Hematopoietic multipotent progenitor cell treated with erythropoietin and hydrocortisone succinate and interleukin-3 and kit ligand, for 6 days (in vitro differentiated cells): ENCODE measurements around the gene DCTN2.
A peak's percentile ranks its signal among the peaks of the same experiment; 100 is the strongest.
"Not testable (repeated sequence)": the region's sequence is repeated elsewhere in the genome, so short reads cannot be mapped to it uniquely, and the experiment has no call there.

Source experiments
- DNase-seq: peaks from one replicate; pipeline ENCODE4 v3.0.0-alpha.2; 2015

The DCTN2 gene

DNA sequence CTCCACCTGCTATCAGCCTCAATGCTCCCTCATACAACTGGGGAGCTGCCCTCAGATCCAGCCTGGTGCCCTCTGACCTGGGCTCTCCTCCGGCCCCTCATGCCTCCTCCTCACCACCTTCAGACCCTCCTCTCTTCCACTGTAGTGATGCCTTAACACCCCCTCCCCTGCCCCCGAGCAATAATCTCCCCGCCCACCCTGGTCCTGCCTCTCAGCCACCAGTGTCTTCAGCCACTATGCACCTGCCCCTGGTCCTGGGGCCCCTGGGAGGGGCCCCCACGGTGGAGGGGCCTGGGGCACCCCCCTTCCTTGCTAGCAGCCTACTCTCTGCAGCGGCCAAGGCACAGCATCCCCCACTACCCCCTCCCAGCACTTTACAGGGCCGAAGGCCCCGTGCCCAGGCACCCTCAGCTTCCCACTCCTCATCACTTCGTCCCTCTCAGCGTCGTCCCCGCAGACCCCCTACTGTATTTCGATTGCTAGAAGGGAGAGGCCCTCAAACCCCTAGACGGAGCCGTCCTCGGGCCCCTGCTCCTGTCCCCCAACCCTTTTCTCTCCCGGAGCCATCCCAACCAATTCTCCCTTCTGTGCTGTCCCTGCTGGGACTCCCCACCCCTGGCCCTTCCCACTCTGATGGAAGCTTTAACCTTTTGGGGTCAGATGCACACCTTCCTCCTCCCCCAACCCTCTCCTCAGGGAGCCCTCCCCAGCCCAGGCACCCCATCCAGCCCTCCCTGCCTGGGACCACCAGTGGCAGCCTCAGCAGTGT lies 21.2 kb downstream of the DCTN2 start:
- no peak for DNase-seq

- DNase-seq: no peak
Observed at GRCh38 chr12:57524814-57525614, 22.0 kb downstream of the DCTN2 start.

GRCh38 chr12:57523706-57524614 lies 23.0 kb downstream of the DCTN2 start:
- DNase-seq: peak; percentile 24

DNA sequence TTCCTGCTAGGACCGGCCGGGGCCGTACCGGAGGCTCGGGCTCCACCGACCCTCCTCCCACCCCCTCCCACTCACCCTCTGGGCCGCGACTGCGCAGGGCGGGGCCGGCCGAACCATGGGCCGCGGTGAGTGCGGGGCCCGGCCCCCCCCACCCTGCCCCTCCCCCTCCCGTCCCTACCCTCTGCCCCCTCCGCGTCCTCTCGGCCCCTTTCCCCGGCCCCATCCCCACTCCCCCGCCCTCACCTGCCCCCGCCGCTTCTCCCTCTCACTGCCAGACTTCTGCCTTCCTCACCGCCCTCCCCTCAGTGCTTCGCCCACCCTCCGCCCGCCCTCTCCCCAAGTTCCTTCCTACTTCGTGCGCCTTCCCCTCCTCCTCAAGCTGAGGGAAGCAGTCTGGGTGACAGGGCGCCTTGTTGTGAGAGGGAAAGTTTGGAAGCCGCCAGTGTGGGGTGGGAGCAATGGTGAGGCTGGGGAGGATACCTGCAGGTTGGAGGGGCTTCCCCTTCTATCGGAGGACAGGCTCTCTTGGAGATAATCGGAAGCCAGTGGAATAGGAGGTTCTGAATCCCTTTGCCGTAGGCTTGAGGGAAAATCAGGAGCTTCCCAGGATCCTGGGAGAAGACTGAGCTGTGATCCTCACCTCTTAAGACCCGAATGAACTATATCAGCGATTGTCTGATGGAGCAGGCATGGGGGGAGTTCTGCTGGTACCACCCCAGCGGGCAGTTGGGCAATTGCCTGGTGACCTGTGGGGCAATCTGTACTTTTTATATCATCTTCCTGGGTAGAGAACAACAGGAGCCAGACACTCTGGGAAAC lies 23.9 kb downstream of the DCTN2 start:
- peak; percentile 70 for DNase-seq

DNA sequence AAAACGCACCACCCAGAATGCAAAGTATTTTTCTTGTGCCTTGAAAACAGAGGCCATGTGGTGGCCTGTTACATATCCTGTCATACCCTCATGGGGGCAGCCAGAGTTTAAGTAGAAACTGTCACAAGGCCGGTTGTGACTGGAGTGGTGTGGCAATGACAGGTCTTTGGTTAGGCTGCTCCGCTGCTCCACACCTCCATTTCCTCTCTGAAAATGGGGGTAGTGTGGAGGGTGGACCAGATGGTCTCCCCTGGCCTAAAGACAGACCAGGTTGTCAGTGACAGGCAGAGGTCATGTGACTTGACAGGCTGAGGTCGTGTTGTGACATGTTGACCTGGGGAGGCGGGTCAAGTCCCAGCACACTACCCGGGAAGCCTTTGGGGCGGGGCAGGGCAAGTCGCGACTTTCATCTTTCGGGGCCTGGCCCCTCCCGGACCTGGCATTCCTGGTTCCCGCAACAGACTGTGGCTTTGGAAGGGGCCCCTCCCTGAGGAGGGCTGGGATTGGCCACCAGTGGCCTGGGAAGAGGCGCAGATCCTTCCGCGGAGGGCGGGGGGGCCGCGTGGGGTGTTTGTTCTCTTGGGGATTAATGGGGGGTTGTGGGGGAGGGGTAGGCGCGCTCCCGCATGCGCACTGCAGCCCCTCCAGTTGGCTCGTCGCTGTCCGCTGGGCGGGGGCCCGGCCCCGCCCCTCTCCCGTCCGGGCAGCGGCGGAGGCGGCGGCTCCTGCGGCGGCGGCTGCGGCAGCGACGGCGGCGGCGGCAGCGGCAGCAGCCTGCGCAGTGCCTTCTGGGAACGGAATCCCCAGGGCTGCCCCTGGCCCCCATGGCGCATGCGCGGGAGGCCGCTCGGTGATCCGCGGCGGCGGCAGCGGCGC lies 24.7 kb downstream of the DCTN2 start, which contains the start of gene MBD6:
MBD6 (plus strand) TSS at position 814 of the 876 bp plus-strand sequence. CDS start 1,480 bp downstream, outside the sequence.
- DNase-seq: peak; percentile 93

GRCh38 chr12:57521525-57522010 lies 25.4 kb downstream of the DCTN2 start:
- no peak for DNase-seq

DNA sequence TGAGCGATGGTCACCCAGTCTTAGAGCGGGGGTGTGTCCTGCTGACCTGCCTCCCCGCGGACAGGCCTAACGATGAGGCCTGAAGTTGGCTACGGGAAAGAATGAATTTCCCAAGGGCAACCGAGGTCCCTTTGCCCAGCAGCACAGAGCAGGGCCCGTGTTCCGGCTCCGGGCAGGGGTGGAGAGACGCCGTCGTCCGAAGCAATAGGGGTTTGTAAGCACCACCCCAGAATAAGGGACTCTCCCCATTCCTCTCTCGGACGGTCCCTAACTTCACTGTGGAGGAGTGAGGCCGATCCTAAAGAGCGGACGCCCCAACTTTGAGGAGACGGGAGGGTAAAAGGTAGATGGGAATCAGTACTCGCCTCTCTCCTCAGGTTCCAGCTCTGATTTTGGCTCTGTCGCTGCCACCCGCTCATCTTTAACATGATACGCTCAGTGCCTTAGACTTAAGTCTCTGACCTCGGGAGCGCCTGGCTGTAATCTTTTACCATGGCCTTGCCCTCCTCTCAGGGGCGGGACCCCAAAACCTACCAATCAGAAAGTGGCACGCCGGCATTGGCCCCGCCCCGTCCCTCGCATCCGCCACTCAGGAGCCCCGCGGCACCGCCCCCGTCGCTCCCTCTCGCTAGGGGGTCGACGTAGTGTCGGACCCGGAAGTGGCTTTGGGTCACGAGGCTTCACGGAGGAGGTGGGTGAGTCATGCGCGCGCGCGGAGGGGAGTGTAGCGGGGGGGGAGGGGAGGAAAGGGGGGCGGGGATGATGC lies 26.8 kb downstream of the DCTN2 start, which contains the start of gene DDIT3:
DDIT3 (minus strand) TSS at position 462 of the 766 bp plus-strand sequence. CDS start 3,108 bp downstream, outside the sequence.
- peak; percentile 99 for DNase-seq

- peak; percentile 52 for DNase-seq
Observed at GRCh38 chr12:57519796-57520052, 27.3 kb downstream of the DCTN2 start.

GRCh38 chr12:57518920-57519795 lies 27.8 kb downstream of the DCTN2 start:
- DNase-seq: peak; percentile 58

GRCh38 chr12:57518176-57518919 lies 28.6 kb downstream of the DCTN2 start:
- DNase-seq: no peak

DNA sequence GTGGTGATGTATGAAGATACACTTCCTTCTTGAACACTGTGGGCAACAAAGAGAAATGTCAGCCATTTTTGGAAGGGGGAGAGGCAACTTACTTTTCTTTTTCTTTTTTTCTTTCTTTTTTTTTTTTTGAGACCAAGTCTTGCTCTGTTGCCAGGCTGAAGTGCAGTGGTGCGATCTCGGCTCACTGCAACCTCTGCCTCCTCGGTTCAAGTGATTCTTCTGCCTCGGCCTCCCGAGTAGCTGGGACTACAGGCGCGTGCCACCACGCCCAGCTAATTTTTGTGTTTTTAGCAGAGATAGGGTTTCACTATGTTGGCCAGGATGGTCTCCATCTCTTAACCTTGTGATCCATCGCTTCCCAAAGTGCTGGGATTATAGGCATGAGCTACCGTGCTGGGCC lies 29.3 kb downstream of the DCTN2 start:
- DNase-seq: not testable (repeated sequence)

- no peak for DNase-seq
Observed at GRCh38 chr12:57517187-57517586, 29.8 kb downstream of the DCTN2 start.

- no peak for DNase-seq
Observed at GRCh38 chr12:57516617-57517153, 30.3 kb downstream of the DCTN2 start.

DNA sequence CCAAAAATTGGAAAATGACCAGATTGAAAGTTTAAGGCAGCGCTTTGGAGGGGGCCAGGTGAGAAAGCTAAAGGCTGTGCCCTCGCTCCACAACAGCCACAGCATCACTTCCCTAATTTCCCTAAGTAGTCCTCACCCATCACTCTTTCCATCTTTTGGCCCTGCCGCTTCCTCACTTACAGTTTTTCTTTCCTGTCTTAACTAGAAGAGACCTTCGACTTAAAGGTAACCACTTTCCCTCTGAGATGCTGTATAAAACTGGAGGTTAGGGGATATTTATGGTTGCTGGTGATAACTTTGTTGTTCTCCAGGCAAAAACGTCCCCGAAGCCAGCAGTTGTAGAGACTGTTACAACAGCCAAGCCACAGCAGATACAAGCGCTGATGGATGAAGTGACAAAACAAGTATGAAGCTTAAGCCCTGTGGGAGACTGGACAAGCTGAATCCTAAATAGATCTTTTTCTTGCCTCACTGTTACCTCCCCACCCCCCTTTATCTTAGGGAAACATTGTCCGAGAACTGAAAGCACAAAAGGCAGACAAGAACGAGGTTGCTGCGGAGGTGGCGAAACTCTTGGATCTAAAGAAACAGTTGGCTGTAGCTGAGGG lies 31.0 kb downstream of the DCTN2 start:
- no peak for DNase-seq

- DNase-seq: no peak
Observed at GRCh38 chr12:57515408-57515933, 31.5 kb downstream of the DCTN2 start.

DNA sequence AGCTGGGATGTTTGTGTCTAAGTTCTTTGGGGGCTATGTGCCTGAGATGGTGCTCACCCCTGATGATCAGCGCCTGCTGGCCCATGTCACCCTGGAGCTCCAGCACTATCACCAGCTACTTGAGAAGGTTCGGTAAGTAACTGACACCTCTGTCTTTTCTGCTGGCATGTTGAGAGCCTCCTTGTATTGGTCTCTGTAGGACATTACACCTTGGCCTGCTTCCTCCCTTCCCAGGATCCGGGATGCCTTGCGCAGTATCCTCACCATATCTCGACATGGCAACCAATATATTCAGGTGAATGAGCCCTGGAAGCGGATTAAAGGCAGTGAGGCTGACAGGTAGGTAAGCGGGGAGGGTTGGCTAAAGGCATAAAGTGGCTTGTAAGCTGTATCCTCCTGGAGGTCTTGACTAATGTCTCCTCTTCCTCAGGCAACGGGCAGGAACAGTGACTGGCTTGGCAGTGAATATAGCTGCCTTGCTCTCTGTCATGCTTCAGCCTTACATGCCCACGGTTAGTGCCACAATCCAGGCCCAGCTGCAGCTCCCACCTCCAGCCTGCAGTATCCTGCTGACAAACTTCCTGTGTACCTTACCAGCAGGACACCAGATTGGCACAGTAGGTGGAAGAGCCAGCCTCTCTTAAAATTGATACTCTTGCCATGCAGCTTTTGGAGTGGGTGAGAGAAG lies 32.1 kb downstream of the DCTN2 start:
- DNase-seq: no peak

- DNase-seq: not testable (repeated sequence)
Observed at GRCh38 chr12:57514246-57514645, 32.7 kb downstream of the DCTN2 start.
